ENCODE measurements around the gene ARFGAP1. TPM values are rescaled to one million over a fixed set of nuclear protein-coding genes. Genes with fewer than 3 reads are reported as not detected.
"Not testable (repeated sequence)": the region's sequence is repeated elsewhere in the genome, so short reads cannot be mapped to it uniquely, and the experiment has no call there.

Gene ARFGAP1
- total RNA-seq, 1 donor from 2014 or later: 220 TPM

GRCh38 chr20:63248835-63249591, 23.6 kb upstream of the ARFGAP1 start:
- Mint-ChIP-seq H3K4me3 (ENCODE audit: unreplicated experiment) (peak overlapping the region; percentile 50), H3K27ac (ENCODE audit: unreplicated experiment) (no peak overlapping the region), H3K9me3 (ENCODE audit: unreplicated experiment) (peaks cover 1% of the 10 kb centered on the region), H3K36me3 (ENCODE audit: low read depth, unreplicated experiment) (peaks cover 13% of the 10 kb centered on the region), H3K27me3 (ENCODE audit: low read depth, unreplicated experiment) (peaks cover 4% of the 10 kb centered on the region), H3K4me1 (ENCODE audit: low read depth, unreplicated experiment) (peaks cover 20% of the 10 kb centered on the region)
- DNase-seq (ENCODE audit: low read depth) (no peak), FAIRE-seq (no peak)
- Histone ChIP-seq H4K20me1 (ENCODE audit: insufficient read depth, low read length) (no peaks in the 10 kb centered on the region), H3K27ac (ENCODE audit: low read depth, low read length) (no peak overlapping the region), H3K27me3 (ENCODE audit: insufficient read depth, low read length) (peaks cover 9% of the 10 kb centered on the region), H3K4me1 (ENCODE audit: insufficient read depth, low read length) (peaks cover 2% of the 10 kb centered on the region), H2AFZ (ENCODE audit: low read depth, low read length) (no peak overlapping the region), H3K9me3 (ENCODE audit: insufficient read depth, low read depth, low read length) (no peaks in the 10 kb centered on the region), H3K4me2 (ENCODE audit: low read length) (no peak overlapping the region), H3K36me3 (ENCODE audit: insufficient read depth, low read length) (no peaks in the 10 kb centered on the region), H3K9ac (ENCODE audit: low read length) (no peak overlapping the region), H3K79me2 (ENCODE audit: insufficient read depth, low read length) (no peaks in the 10 kb centered on the region), H3K4me3 (ENCODE audit: insufficient read depth, low read depth, low read length) (no peak overlapping the region)
- TF ChIP-seq CTCF (IDR thresholded peaks at IDR 0.05; ENCODE audit: insufficient read depth, low read depth, low read length) (no peak), EZH2 (IDR thresholded peaks at IDR 0.05; ENCODE audit: insufficient read depth, low read length) (no peak)

- Histone ChIP-seq H3K9me3 (ENCODE audit: insufficient read depth, low read depth, low read length) (no peaks in the 10 kb centered on the region), H3K4me2 (ENCODE audit: low read length) (no peak overlapping the region), H4K20me1 (ENCODE audit: insufficient read depth, low read length) (no peaks in the 10 kb centered on the region), H3K27ac (ENCODE audit: low read depth, low read length) (no peak overlapping the region), H2AFZ (ENCODE audit: low read depth, low read length) (no peak overlapping the region), H3K27me3 (ENCODE audit: insufficient read depth, low read length) (peaks cover 12% of the 10 kb centered on the region), H3K4me3 (ENCODE audit: insufficient read depth, low read depth, low read length) (no peak overlapping the region), H3K79me2 (ENCODE audit: insufficient read depth, low read length) (no peaks in the 10 kb centered on the region), H3K36me3 (ENCODE audit: insufficient read depth, low read length) (no peaks in the 10 kb centered on the region), H3K4me1 (ENCODE audit: insufficient read depth, low read length) (peaks cover 3% of the 10 kb centered on the region), H3K9ac (ENCODE audit: low read length) (no peak overlapping the region)
- FAIRE-seq (no peak), DNase-seq (ENCODE audit: low read depth) (no peak)
- Mint-ChIP-seq H3K36me3 (ENCODE audit: low read depth, unreplicated experiment) (peaks cover 13% of the 10 kb centered on the region), H3K27me3 (ENCODE audit: low read depth, unreplicated experiment) (peaks cover 4% of the 10 kb centered on the region), H3K4me1 (ENCODE audit: low read depth, unreplicated experiment) (peaks cover 20% of the 10 kb centered on the region), H3K4me3 (ENCODE audit: unreplicated experiment) (no peak overlapping the region), H3K27ac (ENCODE audit: unreplicated experiment) (no peak overlapping the region), H3K9me3 (ENCODE audit: unreplicated experiment) (peaks cover 1% of the 10 kb centered on the region)
- TF ChIP-seq EZH2 (IDR thresholded peaks at IDR 0.05; ENCODE audit: insufficient read depth, low read length) (no peak), CTCF (IDR thresholded peaks at IDR 0.05; ENCODE audit: insufficient read depth, low read depth, low read length) (no peak)
Observed at GRCh38 chr20:63249891-63250290, 22.7 kb upstream of the ARFGAP1 start.

GRCh38 chr20:63251350-63251749, 21.3 kb upstream of the ARFGAP1 start:
- not testable (repeated sequence) for DNase-seq (ENCODE audit: low read depth); H3K4me3 ChIP-seq (ENCODE audit: insufficient read depth, low read depth, low read length); H2AFZ ChIP-seq (ENCODE audit: low read depth, low read length); FAIRE-seq; H3K79me2 ChIP-seq (ENCODE audit: insufficient read depth, low read length); H3K9me3 ChIP-seq (ENCODE audit: insufficient read depth, low read depth, low read length); H3K9me3 Mint-ChIP-seq (ENCODE audit: unreplicated experiment); H3K27me3 Mint-ChIP-seq (ENCODE audit: low read depth, unreplicated experiment); H4K20me1 ChIP-seq (ENCODE audit: insufficient read depth, low read length); H3K4me2 ChIP-seq (ENCODE audit: low read length); H3K36me3 ChIP-seq (ENCODE audit: insufficient read depth, low read length); H3K4me1 ChIP-seq (ENCODE audit: insufficient read depth, low read length); H3K9ac ChIP-seq (ENCODE audit: low read length); H3K27ac ChIP-seq (ENCODE audit: low read depth, low read length); H3K36me3 Mint-ChIP-seq (ENCODE audit: low read depth, unreplicated experiment)
- Mint-ChIP-seq H3K4me1 (ENCODE audit: low read depth, unreplicated experiment) (peaks cover 30% of the 10 kb centered on the region), H3K27ac (ENCODE audit: unreplicated experiment) (peak overlapping the region; percentile 85), H3K4me3 (ENCODE audit: unreplicated experiment) (peak overlapping the region; percentile 77)
- peaks cover 21% of the 10 kb centered on the region for H3K27me3 ChIP-seq (ENCODE audit: insufficient read depth, low read length)
